ENCODE results near the gene MUC12.
A peak's percentile ranks its signal among the peaks of the same experiment; 100 is the strongest.

Gene MUC12

GRCh38 chr7:100963874-100964273, 5.5 kb upstream of the MUC12 start:
- Histone ChIP-seq H3K9ac (ENCODE audit: low read length) (no peak overlapping the region), H3K36me3 (ENCODE audit: control insufficient read depth, insufficient read depth, low read length) (no peaks in the 10 kb centered on the region), H3K4me1 (ENCODE audit: control insufficient read depth, insufficient read depth, low read length) (peaks cover 27% of the 10 kb centered on the region), H3K4me3 (ENCODE audit: low read length) (no peak overlapping the region), H3K27me3 (ENCODE audit: control insufficient read depth, insufficient read depth, low read length) (peaks cover 59% of the 10 kb centered on the region), H3K9me3 (ENCODE audit: control insufficient read depth, low read length) (no peaks in the 10 kb centered on the region)

GRCh38 chr7:100964630-100965029, 4.7 kb upstream of the MUC12 start:
- Histone ChIP-seq H3K9me3 (ENCODE audit: control insufficient read depth, low read length) (no peaks in the 10 kb centered on the region), H3K4me3 (ENCODE audit: low read length) (no peak overlapping the region), H3K36me3 (ENCODE audit: control insufficient read depth, insufficient read depth, low read length) (no peaks in the 10 kb centered on the region), H3K4me1 (ENCODE audit: control insufficient read depth, insufficient read depth, low read length) (peaks cover 27% of the 10 kb centered on the region), H3K9ac (ENCODE audit: low read length) (no peak overlapping the region), H3K27me3 (ENCODE audit: control insufficient read depth, insufficient read depth, low read length) (peaks cover 62% of the 10 kb centered on the region)

GRCh38 chr7:100965045-100965722, 4.2 kb upstream of the MUC12 start:
- H3K9ac ChIP-seq (ENCODE audit: low read length), result no peak overlapping the region
- H3K4me1 ChIP-seq (ENCODE audit: control insufficient read depth, insufficient read depth, low read length), result peaks cover 27% of the 10 kb centered on the region
- H3K36me3 ChIP-seq (ENCODE audit: control insufficient read depth, insufficient read depth, low read length), result no peaks in the 10 kb centered on the region
- peak overlapping the region; percentile 39 for H3K4me3 ChIP-seq (ENCODE audit: low read length)
- no peaks in the 10 kb centered on the region for H3K9me3 ChIP-seq (ENCODE audit: control insufficient read depth, low read length)
- H3K27me3 ChIP-seq (ENCODE audit: control insufficient read depth, insufficient read depth, low read length), result peaks cover 66% of the 10 kb centered on the region

GRCh38 chr7:100965723-100966541, 3.4 kb upstream of the MUC12 start:
- Histone ChIP-seq H3K4me1 (ENCODE audit: control insufficient read depth, insufficient read depth, low read length) (peaks cover 27% of the 10 kb centered on the region), H3K36me3 (ENCODE audit: control insufficient read depth, insufficient read depth, low read length) (no peaks in the 10 kb centered on the region), H3K4me3 (ENCODE audit: low read length) (peak overlapping the region; percentile 39), H3K9ac (ENCODE audit: low read length) (peak overlapping the region; percentile 42), H3K27me3 (ENCODE audit: control insufficient read depth, insufficient read depth, low read length) (peaks cover 62% of the 10 kb centered on the region), H3K9me3 (ENCODE audit: control insufficient read depth, low read length) (no peaks in the 10 kb centered on the region)

GRCh38 chr7:100966542-100967291, 2.6 kb upstream of the MUC12 start:
- Histone ChIP-seq H3K27me3 (ENCODE audit: control insufficient read depth, insufficient read depth, low read length) (peaks cover 57% of the 10 kb centered on the region), H3K4me3 (ENCODE audit: low read length) (peak overlapping the region; percentile 39), H3K4me1 (ENCODE audit: control insufficient read depth, insufficient read depth, low read length) (peaks cover 27% of the 10 kb centered on the region), H3K36me3 (ENCODE audit: control insufficient read depth, insufficient read depth, low read length) (no peaks in the 10 kb centered on the region), H3K9me3 (ENCODE audit: control insufficient read depth, low read length) (no peaks in the 10 kb centered on the region), H3K9ac (ENCODE audit: low read length) (peak overlapping the region; percentile 42)

- Histone ChIP-seq H3K4me1 (ENCODE audit: control insufficient read depth, insufficient read depth, low read length) (peaks cover 27% of the 10 kb centered on the region), H3K27me3 (ENCODE audit: control insufficient read depth, insufficient read depth, low read length) (peaks cover 57% of the 10 kb centered on the region), H3K4me3 (ENCODE audit: low read length) (no peak overlapping the region), H3K9me3 (ENCODE audit: control insufficient read depth, low read length) (no peaks in the 10 kb centered on the region), H3K36me3 (ENCODE audit: control insufficient read depth, insufficient read depth, low read length) (no peaks in the 10 kb centered on the region), H3K9ac (ENCODE audit: low read length) (no peak overlapping the region)
These were observed 2.0 kb upstream of the MUC12 start for GRCh38 chr7:100967292-100967863.

- no peaks in the 10 kb centered on the region for H3K9me3 ChIP-seq (ENCODE audit: control insufficient read depth, low read length)
- no peak overlapping the region for H3K4me3 ChIP-seq (ENCODE audit: low read length)
- H3K36me3 ChIP-seq (ENCODE audit: control insufficient read depth, insufficient read depth, low read length), result no peaks in the 10 kb centered on the region
- peaks cover 57% of the 10 kb centered on the region for H3K27me3 ChIP-seq (ENCODE audit: control insufficient read depth, insufficient read depth, low read length)
- peaks cover 27% of the 10 kb centered on the region for H3K4me1 ChIP-seq (ENCODE audit: control insufficient read depth, insufficient read depth, low read length)
- H3K9ac ChIP-seq (ENCODE audit: low read length), result no peak overlapping the region
These were observed 1.3 kb upstream of the MUC12 start for GRCh38 chr7:100968031-100968430.

GRCh38 chr7:100968650-100969049, 715 bp upstream of the MUC12 start:
- Histone ChIP-seq H3K9ac (ENCODE audit: low read length) (no peak overlapping the region), H3K4me3 (ENCODE audit: low read length) (no peak overlapping the region), H3K27me3 (ENCODE audit: control insufficient read depth, insufficient read depth, low read length) (peaks cover 54% of the 10 kb centered on the region), H3K9me3 (ENCODE audit: control insufficient read depth, low read length) (no peaks in the 10 kb centered on the region), H3K4me1 (ENCODE audit: control insufficient read depth, insufficient read depth, low read length) (peaks cover 27% of the 10 kb centered on the region), H3K36me3 (ENCODE audit: control insufficient read depth, insufficient read depth, low read length) (no peaks in the 10 kb centered on the region)

- no peak overlapping the region for H3K4me3 ChIP-seq (ENCODE audit: low read length)
- H3K4me1 ChIP-seq (ENCODE audit: control insufficient read depth, insufficient read depth, low read length), result peaks cover 15% of the 10 kb centered on the region
- no peaks in the 10 kb centered on the region for H3K9me3 ChIP-seq (ENCODE audit: control insufficient read depth, low read length)
- no peaks in the 10 kb centered on the region for H3K36me3 ChIP-seq (ENCODE audit: control insufficient read depth, insufficient read depth, low read length)
- H3K27me3 ChIP-seq (ENCODE audit: control insufficient read depth, insufficient read depth, low read length), result peaks cover 30% of the 10 kb centered on the region
- no peak overlapping the region for H3K9ac ChIP-seq (ENCODE audit: low read length)
These were observed 2.0 kb downstream of the MUC12 start for GRCh38 chr7:100971111-100972001.

- Histone ChIP-seq H3K4me3 (ENCODE audit: low read length) (no peak overlapping the region), H3K9me3 (ENCODE audit: control insufficient read depth, low read length) (no peaks in the 10 kb centered on the region), H3K9ac (ENCODE audit: low read length) (no peak overlapping the region), H3K27me3 (ENCODE audit: control insufficient read depth, insufficient read depth, low read length) (peaks cover 24% of the 10 kb centered on the region), H3K36me3 (ENCODE audit: control insufficient read depth, insufficient read depth, low read length) (no peaks in the 10 kb centered on the region), H3K4me1 (ENCODE audit: control insufficient read depth, insufficient read depth, low read length) (peaks cover 8% of the 10 kb centered on the region)
These were observed 2.6 kb downstream of the MUC12 start for GRCh38 chr7:100972002-100972347.

GRCh38 chr7:100974021-100974420, 4.7 kb downstream of the MUC12 start:
- H3K4me3 ChIP-seq (ENCODE audit: low read length), result no peak overlapping the region
- no peaks in the 10 kb centered on the region for H3K36me3 ChIP-seq (ENCODE audit: control insufficient read depth, insufficient read depth, low read length)
- H3K27me3 ChIP-seq (ENCODE audit: control insufficient read depth, insufficient read depth, low read length), result peaks cover 7% of the 10 kb centered on the region
- no peaks in the 10 kb centered on the region for H3K9me3 ChIP-seq (ENCODE audit: control insufficient read depth, low read length)
- no peak overlapping the region for H3K9ac ChIP-seq (ENCODE audit: low read length)
- H3K4me1 ChIP-seq (ENCODE audit: control insufficient read depth, insufficient read depth, low read length), result no peaks in the 10 kb centered on the region

Measured in mucosa of stomach (tissue), 1 donor.